ENCODE data around the gene CAMSAP1.
"Not testable (repeated sequence)": the region's sequence is repeated elsewhere in the genome, so short reads cannot be mapped to it uniquely, and the experiment has no call there.

- TF ChIP-seq, protein P1, sequence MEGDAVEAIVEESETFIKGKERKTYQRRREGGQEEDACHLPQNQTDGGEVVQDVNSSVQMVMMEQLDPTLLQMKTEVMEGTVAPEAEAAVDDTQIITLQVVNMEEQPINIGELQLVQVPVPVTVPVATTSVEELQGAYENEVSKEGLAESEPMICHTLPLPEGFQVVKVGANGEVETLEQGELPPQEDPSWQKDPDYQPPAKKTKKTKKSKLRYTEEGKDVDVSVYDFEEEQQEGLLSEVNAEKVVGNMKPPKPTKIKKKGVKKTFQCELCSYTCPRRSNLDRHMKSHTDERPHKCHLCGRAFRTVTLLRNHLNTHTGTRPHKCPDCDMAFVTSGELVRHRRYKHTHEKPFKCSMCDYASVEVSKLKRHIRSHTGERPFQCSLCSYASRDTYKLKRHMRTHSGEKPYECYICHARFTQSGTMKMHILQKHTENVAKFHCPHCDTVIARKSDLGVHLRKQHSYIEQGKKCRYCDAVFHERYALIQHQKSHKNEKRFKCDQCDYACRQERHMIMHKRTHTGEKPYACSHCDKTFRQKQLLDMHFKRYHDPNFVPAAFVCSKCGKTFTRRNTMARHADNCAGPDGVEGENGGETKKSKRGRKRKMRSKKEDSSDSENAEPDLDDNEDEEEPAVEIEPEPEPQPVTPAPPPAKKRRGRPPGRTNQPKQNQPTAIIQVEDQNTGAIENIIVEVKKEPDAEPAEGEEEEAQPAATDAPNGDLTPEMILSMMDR (IDR thresholded peaks at IDR 0.05) = not testable (repeated sequence)
- not testable (repeated sequence) for TF ChIP-seq POLR2A (IDR thresholded peaks at IDR 0.05)
These were observed 3.9 kb upstream of the CAMSAP1 start for GRCh38 chr9:135911233-135911632.
